AG10803 (cell line): ENCODE results near the gene NDUFAF7.

ENCODE experiments used
- DNase-seq: peaks from one replicate; pipeline ENCODE4 v3.0.0; 2010; ENCODE audit warnings: low read depth
- H3K4me3 ChIP-seq: 2 replicates; pipeline ENCODE4 v1.5.1; 2011; ENCODE audit warnings: mild to moderate bottlenecking, low read length, control low read depth
- TF ChIP-seq, protein P1 (sequence below): conservative IDR thresholded peaks from 2 replicates; pipeline ENCODE4 v1.5.1; 2011; ENCODE audit warnings: mild to moderate bottlenecking, low read length, control low read depth, inconsistent platforms

Gene NDUFAF7

DNA sequence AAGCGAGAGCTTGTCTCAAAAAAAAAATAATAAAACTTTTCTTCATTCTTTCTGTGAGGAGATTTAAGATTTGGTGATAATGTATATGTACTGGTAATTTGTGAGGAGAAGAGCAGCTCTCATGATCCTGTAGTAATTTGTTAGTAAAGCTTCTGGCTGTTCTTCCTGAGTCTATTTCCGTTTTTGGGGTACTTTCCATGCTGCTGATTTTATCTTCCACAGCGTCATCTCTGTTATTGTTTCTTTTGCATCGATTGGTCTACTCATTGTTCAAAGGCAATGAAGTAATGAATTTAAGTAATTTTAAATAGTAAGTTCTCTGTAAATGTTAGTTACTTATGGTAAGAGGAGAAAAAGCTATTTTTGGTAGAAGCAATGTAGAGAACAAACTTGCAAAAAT, 12.0 kb downstream of the NDUFAF7 start:
- no peak for DNase-seq
- TF ChIP-seq, protein P1, sequence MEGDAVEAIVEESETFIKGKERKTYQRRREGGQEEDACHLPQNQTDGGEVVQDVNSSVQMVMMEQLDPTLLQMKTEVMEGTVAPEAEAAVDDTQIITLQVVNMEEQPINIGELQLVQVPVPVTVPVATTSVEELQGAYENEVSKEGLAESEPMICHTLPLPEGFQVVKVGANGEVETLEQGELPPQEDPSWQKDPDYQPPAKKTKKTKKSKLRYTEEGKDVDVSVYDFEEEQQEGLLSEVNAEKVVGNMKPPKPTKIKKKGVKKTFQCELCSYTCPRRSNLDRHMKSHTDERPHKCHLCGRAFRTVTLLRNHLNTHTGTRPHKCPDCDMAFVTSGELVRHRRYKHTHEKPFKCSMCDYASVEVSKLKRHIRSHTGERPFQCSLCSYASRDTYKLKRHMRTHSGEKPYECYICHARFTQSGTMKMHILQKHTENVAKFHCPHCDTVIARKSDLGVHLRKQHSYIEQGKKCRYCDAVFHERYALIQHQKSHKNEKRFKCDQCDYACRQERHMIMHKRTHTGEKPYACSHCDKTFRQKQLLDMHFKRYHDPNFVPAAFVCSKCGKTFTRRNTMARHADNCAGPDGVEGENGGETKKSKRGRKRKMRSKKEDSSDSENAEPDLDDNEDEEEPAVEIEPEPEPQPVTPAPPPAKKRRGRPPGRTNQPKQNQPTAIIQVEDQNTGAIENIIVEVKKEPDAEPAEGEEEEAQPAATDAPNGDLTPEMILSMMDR: no peak

DNA sequence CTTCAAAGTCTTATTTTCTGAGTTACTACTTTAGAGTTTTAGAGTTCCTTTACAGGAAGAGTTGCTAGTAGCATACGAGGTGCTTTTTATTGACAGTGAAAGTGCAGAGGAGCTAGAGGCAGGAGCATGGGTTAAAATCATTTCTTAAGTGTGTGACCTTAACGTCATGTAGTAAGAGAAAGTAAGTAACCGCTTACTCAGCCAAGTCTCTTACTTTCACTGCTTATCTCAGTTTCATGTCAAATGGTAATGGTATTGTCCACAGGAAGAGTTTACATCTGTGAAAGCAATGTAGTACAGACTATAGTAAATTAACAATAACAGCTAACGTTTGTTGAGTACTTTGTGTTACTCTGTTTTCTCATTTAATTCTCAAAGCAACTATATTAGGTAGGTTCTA, 12.6 kb downstream of the NDUFAF7 start:
- no peak overlapping the region for H3K4me3 ChIP-seq
- TF ChIP-seq, protein P1: no peak
- DNase-seq: no peak

More for the DNA sequence above, 12.0 kb downstream of the NDUFAF7 start:
- H3K4me3 ChIP-seq: no peak overlapping the region

GRCh38 chr2:37244755-37245154, 13.3 kb downstream of the NDUFAF7 start:
- no peak for DNase-seq
- no peak overlapping the region for H3K4me3 ChIP-seq
- TF ChIP-seq, protein P1: no peak

DNA sequence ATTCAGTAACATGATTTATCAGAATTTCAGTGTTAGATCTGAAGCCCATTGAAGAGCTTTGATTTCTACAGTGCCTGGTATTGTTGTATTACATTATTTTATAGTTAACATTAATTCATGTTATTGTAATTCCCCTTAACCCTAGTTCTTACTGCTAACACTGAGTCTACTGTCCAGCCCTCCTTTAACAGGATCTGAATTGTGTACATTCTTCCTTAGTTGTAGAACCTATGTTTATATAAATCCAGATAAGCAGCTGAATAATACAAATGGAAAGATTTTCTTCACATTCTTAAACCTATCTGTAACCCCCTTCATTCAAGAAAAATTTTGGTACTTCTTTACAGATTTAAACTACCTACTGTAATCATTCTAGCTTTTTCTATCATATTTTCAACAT, 14.7 kb downstream of the NDUFAF7 start:
- H3K4me3 ChIP-seq: no peak overlapping the region
- TF ChIP-seq, protein P1: no peak
- DNase-seq: no peak

DNA sequence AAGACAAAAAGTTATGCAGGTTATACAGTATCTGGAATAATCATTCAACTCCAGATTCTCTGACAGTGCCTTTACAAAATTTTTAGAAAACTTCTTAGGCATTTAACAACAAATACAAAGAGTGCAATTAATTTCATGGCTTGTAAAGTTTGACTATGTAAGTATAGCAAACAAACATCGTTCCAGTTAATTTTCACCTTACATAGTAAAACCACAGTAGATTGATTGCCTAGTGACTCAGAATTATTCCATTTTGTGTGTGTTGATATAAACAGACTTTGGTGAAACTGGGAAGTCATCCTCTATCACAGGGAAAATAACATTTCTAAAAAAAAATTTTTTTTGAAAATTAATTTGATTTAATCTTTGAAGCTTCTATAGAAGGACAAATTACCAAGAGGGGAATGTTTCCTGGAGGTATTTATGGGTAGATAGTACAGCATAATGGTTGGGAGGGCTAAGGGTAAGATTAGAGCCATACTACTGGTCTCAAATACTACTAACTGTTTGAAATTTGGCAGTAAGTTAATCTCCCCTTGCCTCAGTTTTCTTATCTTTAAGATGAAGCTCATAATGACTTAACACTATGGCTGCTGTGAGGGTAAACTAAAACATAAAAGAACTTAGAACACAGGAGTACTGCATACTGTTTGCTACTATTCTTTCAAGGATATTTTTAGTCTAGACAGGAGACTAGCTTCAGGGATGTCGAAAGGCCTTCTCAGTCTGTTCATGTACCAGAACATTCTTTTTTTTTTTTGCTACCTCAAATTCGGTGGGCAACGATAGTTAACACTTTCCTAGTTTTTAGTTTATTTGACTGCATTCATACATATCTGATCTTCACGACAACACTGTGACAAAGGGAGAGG, 19.6 kb downstream of the NDUFAF7 start:
- DNase-seq: no peak
- H3K4me3 ChIP-seq: no peak overlapping the region
- TF ChIP-seq, protein P1: no peak

DNA sequence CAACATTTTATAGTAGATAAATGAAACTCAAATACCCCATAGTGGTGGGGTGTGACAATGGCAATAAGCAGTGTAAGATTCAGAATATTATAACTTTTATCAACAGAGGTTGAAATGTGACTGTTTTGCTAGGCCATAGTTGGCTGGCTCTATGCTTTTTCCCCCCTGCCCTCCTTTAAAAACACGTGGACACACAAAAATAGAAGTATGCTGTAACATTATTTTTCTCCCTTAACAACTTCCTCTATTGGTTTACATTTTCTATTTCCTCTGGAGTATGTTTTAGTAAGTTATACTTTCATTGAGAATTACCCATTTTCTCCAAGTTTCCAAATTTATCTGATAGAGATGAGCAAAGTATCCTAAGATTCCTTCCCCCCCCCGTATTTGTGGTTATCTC, 31.1 kb downstream of the NDUFAF7 start:
- no peak overlapping the region for H3K4me3 ChIP-seq
- TF ChIP-seq, protein P1: no peak
- DNase-seq: no peak

GRCh38 chr2:37263839-37264238, 32.4 kb downstream of the NDUFAF7 start:
- H3K4me3 ChIP-seq: no peak overlapping the region
- TF ChIP-seq, protein P1: no peak
- DNase-seq: no peak
